DOHH2 (cell line): ENCODE results near the gene CRLF1.

Experiments
- H3F3A ChIP-seq: fragments of 200-600 bp; sonication (generic), shearing (Covaris generic); 2 replicates; pipeline ENCODE4 v1.6.0; 2016; ENCODE audit warnings: antibody characterized with exemption, mild to moderate bottlenecking; ENCODE audit not compliant: control insufficient read depth, insufficient read depth
- H3K27ac ChIP-seq: fragments of 200-600 bp; sonication (generic); 2 replicates; pipeline ENCODE4 v1.5.1; 2014; ENCODE audit warnings: low read depth, mild to moderate bottlenecking, low read length, moderate library complexity
- H3K27me3 ChIP-seq: fragments of 200-600 bp; sonication (generic); 2 replicates; pipeline ENCODE4 v1.6.1; 2014; ENCODE audit warnings: mild to moderate bottlenecking, low read length, mixed read lengths; ENCODE audit not compliant: control insufficient read depth
- H3K36me3 ChIP-seq: fragments of 200-600 bp; sonication (generic); 2 replicates; pipeline ENCODE4 v1.6.1; 2014; ENCODE audit warnings: mild to moderate bottlenecking, low read length, moderate library complexity, mixed read lengths; ENCODE audit not compliant: control insufficient read depth
- H3K4me1 ChIP-seq: fragments of 200-600 bp; sonication (generic); 2 replicates; pipeline ENCODE4 v1.6.1; 2014; ENCODE audit warnings: mild to moderate bottlenecking, low read length, mixed read lengths; ENCODE audit not compliant: control insufficient read depth
- H3K4me2 ChIP-seq: fragments of 200-600 bp; sonication (generic); 2 replicates; pipeline ENCODE4 v1.6.0; 2014; ENCODE audit warnings: mild to moderate bottlenecking, low read length, moderate library complexity
- H3K4me3 ChIP-seq: fragments of 200-600 bp; sonication (generic); 2 replicates; pipeline ENCODE4 v1.5.1; 2014; ENCODE audit warnings: mild to moderate bottlenecking, low read length, mixed read lengths
- H3K79me2 ChIP-seq: fragments of 200-600 bp; sonication (generic); 2 replicates; pipeline ENCODE4 v1.6.1; 2014; ENCODE audit warnings: mild to moderate bottlenecking, low read length, mixed read lengths; ENCODE audit not compliant: control insufficient read depth
- H3K9me2 ChIP-seq: fragments of 200-600 bp; sonication (generic); replicated peaks from 2 replicates; pipeline ENCODE4 v1.6.1; 2014; ENCODE audit warnings: mild to moderate bottlenecking, low read length, mixed read lengths; ENCODE audit not compliant: control insufficient read depth
- H3K9me3 ChIP-seq: fragments of 200-600 bp; sonication (generic); 2 replicates; pipeline ENCODE4 v1.6.1; 2014; ENCODE audit warnings: antibody characterized with exemption, low read length, mixed read lengths; ENCODE audit not compliant: control insufficient read depth, insufficient read depth
- H4K20me1 ChIP-seq: fragments of 200-600 bp; sonication (generic); 2 replicates; pipeline ENCODE4 v1.6.0; 2014; ENCODE audit warnings: low read depth, mild to moderate bottlenecking, antibody characterized with exemption, low read length, moderate library complexity; ENCODE audit not compliant: control insufficient read depth, insufficient read depth
- CTCF ChIP-seq: fragments of 200-600 bp; sonication (generic); IDR thresholded peaks from one replicate; pipeline ENCODE4 v1.5.1; 2014; ENCODE audit warnings: antibody characterized with exemption, mild to moderate bottlenecking, low read depth, low read length; ENCODE audit not compliant: poor library complexity, severe bottlenecking
- EZH2phosphoT487 ChIP-seq: fragments of 200-600 bp; sonication (generic); IDR thresholded peaks from 2 replicates; pipeline ENCODE4 v1.6.1; 2017; ENCODE audit warnings: borderline replicate concordance, mild to moderate bottlenecking, antibody characterized with exemption, low read length, moderate library complexity, mixed read lengths

The CRLF1 gene

GRCh38 chr19:18646535-18647370 lies 40.2 kb upstream of the CRLF1 start:
- Histone ChIP-seq H3K4me1 (peaks cover 6% of the 10 kb centered on the region), H3K4me3 (no peak overlapping the region), H3K4me2 (no peak overlapping the region), H3K27ac (no peak overlapping the region), H3K9me2 (no peaks in the 10 kb centered on the region), H3K9me3 (no peaks in the 10 kb centered on the region), H3F3A (no peaks in the 10 kb centered on the region), H3K36me3 (no peaks in the 10 kb centered on the region), H4K20me1 (0 out of 2 replicates have a peak, but pooled peaks cover 7% of the 10 kb centered on the region), H3K79me2 (peaks cover 36% of the 10 kb centered on the region), H3K27me3 (no peaks in the 10 kb centered on the region)
- no peak for TF ChIP-seq CTCF
- no peak for TF ChIP-seq EZH2phosphoT487

- TF ChIP-seq CTCF = no peak
- no peak for TF ChIP-seq EZH2phosphoT487
- Histone ChIP-seq H3K4me3 (no peak overlapping the region), H3K27me3 (no peaks in the 10 kb centered on the region), H3K36me3 (no peaks in the 10 kb centered on the region), H3K9me3 (no peaks in the 10 kb centered on the region), H3F3A (no peaks in the 10 kb centered on the region), H3K4me1 (peaks cover 6% of the 10 kb centered on the region), H4K20me1 (0 out of 2 replicates have a peak, but pooled peaks cover 7% of the 10 kb centered on the region), H3K9me2 (no peaks in the 10 kb centered on the region), H3K27ac (no peak overlapping the region), H3K79me2 (peaks cover 43% of the 10 kb centered on the region), H3K4me2 (no peak overlapping the region)
Observed at GRCh38 chr19:18645035-18645511, 38.5 kb upstream of the CRLF1 start.

GRCh38 chr19:18644196-18645034 lies 37.8 kb upstream of the CRLF1 start:
- H3K9me3 ChIP-seq = no peaks in the 10 kb centered on the region
- H3K79me2 ChIP-seq = peaks cover 49% of the 10 kb centered on the region
- TF ChIP-seq CTCF (peak; percentile 30), EZH2phosphoT487 (no peak)
- no peaks in the 10 kb centered on the region for H3K27me3 ChIP-seq
- H3K36me3 ChIP-seq = no peaks in the 10 kb centered on the region
- H3K4me3 ChIP-seq = no peak overlapping the region
- H3K9me2 ChIP-seq = no peaks in the 10 kb centered on the region
- H3K27ac ChIP-seq = no peak overlapping the region
- H4K20me1 ChIP-seq = 0 out of 2 replicates have a peak, but pooled peaks cover 7% of the 10 kb centered on the region
- H3F3A ChIP-seq = no peaks in the 10 kb centered on the region
- H3K4me2 ChIP-seq = no peak overlapping the region
- peaks cover 6% of the 10 kb centered on the region for H3K4me1 ChIP-seq
